HG03175 (cell line): ENCODE measurements around the gene TNFAIP8L1.

Experiments used
- ATAC-seq: cut with Tn5 transposase; IDR thresholded peaks from one replicate; pipeline ENCODE4 v1.9.1; 2021; ENCODE audit warnings: mild to moderate bottlenecking, moderate library complexity; ENCODE audit not compliant: unreplicated experiment

The TNFAIP8L1 gene

GRCh38 chr19:4647676-4648644, 8.6 kb downstream of the TNFAIP8L1 start:
- ATAC-seq: no peak

- no peak for ATAC-seq
Observed at GRCh38 chr19:4649392-4650047, 10.2 kb downstream of the TNFAIP8L1 start.

- no peak for ATAC-seq
Observed at GRCh38 chr19:4650159-4650558, 10.8 kb downstream of the TNFAIP8L1 start.

GRCh38 chr19:4652075-4652474, 12.8 kb downstream of the TNFAIP8L1 start:
- no peak for ATAC-seq

GRCh38 chr19:4653793-4654436, 14.6 kb downstream of the TNFAIP8L1 start:
- no peak for ATAC-seq

- no peak for ATAC-seq
Observed at GRCh38 chr19:4654437-4655361, 15.4 kb downstream of the TNFAIP8L1 start.

- no peak for ATAC-seq
Observed at GRCh38 chr19:4656102-4656501, 16.8 kb downstream of the TNFAIP8L1 start.

GRCh38 chr19:4657262-4657661, 17.9 kb downstream of the TNFAIP8L1 start:
- no peak for ATAC-seq

GRCh38 chr19:4657835-4658234, 18.5 kb downstream of the TNFAIP8L1 start:
- ATAC-seq: no peak

- no peak for ATAC-seq
Observed at GRCh38 chr19:4660181-4660791, 21.0 kb downstream of the TNFAIP8L1 start.

GRCh38 chr19:4660993-4661392, 21.7 kb downstream of the TNFAIP8L1 start:
- no peak for ATAC-seq

- no peak for ATAC-seq
Observed at GRCh38 chr19:4662020-4662695, 22.8 kb downstream of the TNFAIP8L1 start.

- no peak for ATAC-seq
Observed at GRCh38 chr19:4662812-4663211, 23.5 kb downstream of the TNFAIP8L1 start.

- no peak for ATAC-seq
Observed at GRCh38 chr19:4664642-4665041, 25.3 kb downstream of the TNFAIP8L1 start.

GRCh38 chr19:4669723-4670480, 30.6 kb downstream of the TNFAIP8L1 start, which contains the start of gene MYDGF:
Gene MYDGF, minus strand, starts transcription at chr19:4670342. Its CDS starts 8 bp downstream, at chr19:4670334.
- ATAC-seq: peak; percentile 93

- ATAC-seq: no peak
Observed at GRCh38 chr19:4671185-4671851, 32.0 kb downstream of the TNFAIP8L1 start.

GRCh38 chr19:4673216-4673615, 33.9 kb downstream of the TNFAIP8L1 start:
- no peak for ATAC-seq

GRCh38 chr19:4673726-4674125, 34.4 kb downstream of the TNFAIP8L1 start:
- ATAC-seq: no peak
